ENCODE data around the gene RNF25.

Gene RNF25

DNA sequence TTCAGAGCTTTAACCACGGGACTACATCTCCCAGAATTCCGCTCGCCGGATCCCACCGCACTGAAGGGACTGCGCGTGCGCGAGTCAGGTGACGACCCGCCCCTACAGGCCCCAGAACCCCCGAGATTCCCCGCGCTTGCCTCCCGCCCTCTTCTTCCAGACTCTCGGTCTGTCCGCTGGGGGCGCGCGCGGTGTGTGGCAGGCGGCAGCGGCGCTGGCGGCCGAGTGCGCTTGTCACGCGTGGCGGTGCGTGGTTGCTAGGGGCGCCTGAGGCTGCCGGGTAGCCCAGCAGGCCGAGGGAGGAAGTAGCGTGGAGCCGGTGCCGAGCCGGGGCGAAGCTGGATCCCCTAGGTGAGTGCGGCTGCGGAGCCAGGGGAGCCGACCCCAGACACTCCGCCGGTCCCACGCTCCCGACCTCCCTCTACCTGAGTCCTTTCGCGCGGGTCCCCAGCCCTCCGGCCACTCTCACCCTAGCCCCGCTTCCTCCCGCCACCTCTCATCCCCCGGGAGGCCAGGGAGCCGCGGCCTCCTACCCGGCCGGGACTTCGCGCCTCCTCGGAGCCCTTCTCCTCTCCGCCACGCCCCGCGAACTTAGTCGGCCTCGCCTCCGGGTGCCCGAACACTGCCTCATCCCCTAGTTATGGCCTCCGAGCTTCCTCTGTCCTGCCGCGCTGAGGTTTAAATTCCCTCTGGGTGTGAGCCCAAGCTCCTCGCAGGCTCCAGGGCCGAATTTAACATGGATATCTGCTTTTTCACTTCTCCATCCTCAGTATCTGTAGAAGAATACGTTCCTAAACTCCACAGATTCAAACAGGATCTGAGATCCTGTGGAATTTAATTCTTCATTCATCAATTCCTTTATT lies 39.1 kb upstream of the RNF25 start, which contains the start of gene TTLL4:
TTLL4 (plus strand) TSS at position 149 of the 863 bp plus-strand sequence. CDS start 26,842 bp downstream, outside the sequence.
- Histone ChIP-seq H3F3A (ENCODE audit: insufficient read depth) (no peaks in the 10 kb centered on the region), H3K9me3 (ENCODE audit: insufficient read depth, low read length) (no peaks in the 10 kb centered on the region)

GRCh38 chr2:218710334-218710686 lies 38.5 kb upstream of the RNF25 start:
- H3K79me2 ChIP-seq (ENCODE audit: insufficient read depth, low read length) = peaks cover 43% of the 10 kb centered on the region
- H3K4me2 ChIP-seq (ENCODE audit: low read depth, low read length, poor library complexity, severe bottlenecking) = peak overlapping the region; percentile 48
- no peaks in the 10 kb centered on the region for H3F3A ChIP-seq (ENCODE audit: insufficient read depth)
- H3K9ac ChIP-seq (ENCODE audit: low read length) = peak overlapping the region; percentile 85; the same call in 1 of the 2 replicates
- no peaks in the 10 kb centered on the region for H3K9me3 ChIP-seq (ENCODE audit: insufficient read depth, low read length)
- H3K4me3 ChIP-seq (ENCODE audit: insufficient read depth, low read length, poor library complexity, severe bottlenecking) = peak overlapping the region; percentile 37
- no peaks in the 10 kb centered on the region for H3K9me2 ChIP-seq (replicated peaks; ENCODE audit: insufficient read depth, low read length)
- no peak overlapping the region for H3K27ac ChIP-seq (ENCODE audit: low read depth, low read length)
- H4K20me1 ChIP-seq (ENCODE audit: low read depth, low read length) = no peaks in the 10 kb centered on the region
- peak overlapping the region; percentile 94 for H2AFZ ChIP-seq (ENCODE audit: low read depth, low read length, severe bottlenecking)
- TF ChIP-seq CTCF (IDR thresholded peaks at IDR 0.05; ENCODE audit: insufficient read depth, low read length, poor library complexity, severe bottlenecking) (no peak), EZH2phosphoT487 (conservative IDR thresholded peaks at IDR 0.05; ENCODE audit: low read length) (no peak)
- no peaks in the 10 kb centered on the region for H3K27me3 ChIP-seq (ENCODE audit: low read length)
- H3K36me3 ChIP-seq (ENCODE audit: low read length) = no peaks in the 10 kb centered on the region

More for the DNA sequence above, 39.1 kb upstream of the RNF25 start, which contains the start of gene TTLL4:
- TF ChIP-seq EZH2phosphoT487 (conservative IDR thresholded peaks at IDR 0.05; ENCODE audit: low read length) (no peak), CTCF (IDR thresholded peaks at IDR 0.05; ENCODE audit: insufficient read depth, low read length, poor library complexity, severe bottlenecking) (peak; percentile 77)
- H4K20me1 ChIP-seq (ENCODE audit: low read depth, low read length) = no peaks in the 10 kb centered on the region
- H3K9me2 ChIP-seq (replicated peaks; ENCODE audit: insufficient read depth, low read length) = no peaks in the 10 kb centered on the region
- peaks cover under 1% of the 10 kb centered on the region; the same call in 1 of the 2 replicates for H3K36me3 ChIP-seq (ENCODE audit: low read length)
- H2AFZ ChIP-seq (ENCODE audit: low read depth, low read length, severe bottlenecking) = peak within 1 kb of the TSS; percentile 94
- H3K9ac ChIP-seq (ENCODE audit: low read length) = peak within 1 kb of the TSS; percentile 85
- peak within 1 kb of the TSS; percentile 84 for H3K4me3 ChIP-seq (ENCODE audit: insufficient read depth, low read length, poor library complexity, severe bottlenecking)
- peak within 1 kb of the TSS; percentile 88 for H3K4me2 ChIP-seq (ENCODE audit: low read depth, low read length, poor library complexity, severe bottlenecking)
- H3K27me3 ChIP-seq (ENCODE audit: low read length) = no peaks in the 10 kb centered on the region
- peaks cover 49% of the 10 kb centered on the region for H3K79me2 ChIP-seq (ENCODE audit: insufficient read depth, low read length)
- H3K27ac ChIP-seq (ENCODE audit: low read depth, low read length) = peak within 1 kb of the TSS; percentile 66

DNA sequence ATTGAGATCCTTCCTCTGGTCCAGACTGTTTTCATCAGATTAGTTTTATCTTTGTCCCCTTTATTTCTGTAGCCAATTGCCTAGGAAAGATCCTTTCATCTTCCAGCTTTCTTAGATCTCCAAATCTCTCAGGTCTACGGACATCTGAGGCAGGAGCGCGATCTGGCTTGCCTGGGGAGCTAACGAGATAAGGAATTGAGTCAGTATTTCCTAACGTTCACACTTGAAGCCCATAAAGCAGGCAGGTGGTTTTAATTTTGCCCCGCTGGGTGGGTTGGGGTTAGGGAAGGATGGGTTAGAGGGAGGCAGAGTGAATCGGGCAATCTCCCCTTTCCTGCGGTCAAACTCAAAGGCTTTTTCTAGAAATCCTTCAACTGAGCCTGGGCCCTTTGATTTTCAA lies 38.1 kb upstream of the RNF25 start:
- Histone ChIP-seq H3K36me3 (ENCODE audit: low read length) (no peaks in the 10 kb centered on the region), H3K9ac (ENCODE audit: low read length) (no peak overlapping the region), H3K27ac (ENCODE audit: low read depth, low read length) (no peak overlapping the region), H3K4me2 (ENCODE audit: low read depth, low read length, poor library complexity, severe bottlenecking) (peak overlapping the region; percentile 48), H3K9me3 (ENCODE audit: insufficient read depth, low read length) (no peaks in the 10 kb centered on the region), H3K4me3 (ENCODE audit: insufficient read depth, low read length, poor library complexity, severe bottlenecking) (no peak overlapping the region), H2AFZ (ENCODE audit: low read depth, low read length, severe bottlenecking) (peak overlapping the region; percentile 94), H3K27me3 (ENCODE audit: low read length) (no peaks in the 10 kb centered on the region), H3K9me2 (replicated peaks; ENCODE audit: insufficient read depth, low read length) (no peaks in the 10 kb centered on the region), H4K20me1 (ENCODE audit: low read depth, low read length) (no peaks in the 10 kb centered on the region), H3K79me2 (ENCODE audit: insufficient read depth, low read length) (peaks cover 39% of the 10 kb centered on the region), H3F3A (ENCODE audit: insufficient read depth) (no peaks in the 10 kb centered on the region)
- TF ChIP-seq CTCF (IDR thresholded peaks at IDR 0.05; ENCODE audit: insufficient read depth, low read length, poor library complexity, severe bottlenecking) (no peak), EZH2phosphoT487 (conservative IDR thresholded peaks at IDR 0.05; ENCODE audit: low read length) (no peak)

Measured in SU-DHL-6 (cell line).